ENCODE data around the gene TCF15.
"Not testable (repeated sequence)": the region's sequence is repeated elsewhere in the genome, so short reads cannot be mapped to it uniquely, and the experiment has no call there.

TCF15 gene

GRCh38 chr20:578940-579690 lies 31.0 kb downstream of the TCF15 start:
- not testable (repeated sequence) for DNase-seq (ENCODE audit: low spot score)

DNA sequence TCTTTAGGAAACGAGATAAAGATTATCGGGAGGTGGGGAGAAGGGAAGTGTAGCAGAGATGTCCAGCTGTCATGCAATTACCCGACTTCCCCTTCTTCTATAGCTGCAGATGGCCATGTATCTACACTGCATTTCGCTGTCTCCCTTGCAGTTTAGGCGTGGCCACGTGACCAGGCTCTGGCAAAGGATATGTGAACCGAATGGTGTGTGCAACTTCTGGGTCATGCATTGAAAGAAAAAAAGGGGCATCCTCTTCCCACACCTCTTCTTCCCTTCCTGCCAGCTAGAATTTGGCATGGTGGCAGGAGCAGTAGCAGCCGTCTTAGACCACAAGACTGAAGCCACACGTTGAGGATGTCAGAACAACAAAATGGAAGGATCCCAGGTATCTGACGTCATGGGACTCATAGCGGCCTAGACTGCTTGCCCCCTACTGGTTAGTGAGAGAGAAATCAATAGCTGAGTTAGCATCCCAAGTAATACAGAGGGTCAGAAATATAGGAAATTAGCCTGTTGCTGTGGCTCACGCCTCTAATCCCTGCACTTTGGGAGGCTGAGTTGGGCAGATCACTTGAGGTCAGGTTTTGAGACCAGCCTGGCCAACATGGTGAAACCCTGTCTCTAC lies 32.8 kb downstream of the TCF15 start:
- no peak for DNase-seq (ENCODE audit: low spot score)

GRCh38 chr20:576156-576555 lies 34.0 kb downstream of the TCF15 start:
- DNase-seq (ENCODE audit: low spot score) = no peak

GRCh38 chr20:575230-575629 lies 34.9 kb downstream of the TCF15 start:
- no peak for DNase-seq (ENCODE audit: low spot score)

DNA sequence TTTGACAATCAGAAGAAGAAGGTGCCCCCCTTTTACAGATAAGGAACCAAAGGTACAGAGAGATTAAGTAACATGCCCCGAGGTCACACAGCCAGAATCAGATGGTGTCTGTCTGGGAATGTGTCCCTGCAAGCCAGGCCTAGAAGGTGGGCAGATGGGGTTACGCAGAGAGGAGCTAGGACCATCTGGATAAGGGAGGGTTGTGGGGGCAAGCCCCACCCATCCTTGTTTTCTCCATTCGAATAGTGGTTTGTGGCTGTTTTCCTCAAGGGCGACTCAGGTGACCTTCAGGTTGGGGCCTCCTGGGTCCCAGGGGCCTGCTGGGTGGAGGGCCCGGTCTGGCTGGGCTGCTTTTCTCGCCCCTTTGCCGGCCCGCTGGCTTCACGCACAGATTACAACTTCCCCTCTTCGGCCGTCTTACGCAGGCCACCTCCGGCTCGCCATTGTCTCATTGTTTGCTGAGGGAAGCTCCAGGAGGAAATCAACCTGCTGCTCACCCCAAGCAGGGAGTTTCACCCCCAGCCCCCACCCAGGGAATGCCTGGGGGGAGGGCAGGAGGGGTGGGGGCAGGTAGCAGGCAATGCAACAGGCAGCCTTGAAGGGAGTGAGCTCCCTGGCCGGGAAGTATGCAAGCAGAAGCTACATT lies 35.7 kb downstream of the TCF15 start:
- no peak for DNase-seq (ENCODE audit: low spot score)

GRCh38 chr20:573414-574296 lies 36.5 kb downstream of the TCF15 start:
- DNase-seq (ENCODE audit: low spot score) = no peak

DNA sequence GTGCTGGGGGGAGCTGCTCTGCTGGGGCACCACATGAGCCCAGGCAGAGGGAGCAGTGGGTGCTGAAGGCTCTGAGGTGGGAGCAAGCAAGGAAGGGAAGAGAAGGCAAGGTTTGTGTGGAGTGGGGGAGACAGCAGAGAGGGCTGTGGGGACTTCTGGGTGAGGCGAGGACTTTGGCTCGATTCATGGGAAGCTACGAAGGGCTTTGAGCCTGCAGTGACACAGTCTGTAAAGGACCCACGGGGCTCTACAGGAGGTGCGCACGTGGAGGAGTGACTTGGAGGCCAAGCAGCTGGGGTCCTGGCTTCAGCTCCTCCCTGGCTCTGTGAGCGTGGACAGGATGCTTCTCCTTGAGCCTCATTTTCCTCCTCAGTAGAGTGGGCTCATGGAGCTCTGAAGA lies 37.4 kb downstream of the TCF15 start:
- DNase-seq (ENCODE audit: low spot score) = no peak

- no peak for DNase-seq (ENCODE audit: low spot score)
These were observed 38.2 kb downstream of the TCF15 start for GRCh38 chr20:571754-572441.

- DNase-seq (ENCODE audit: low spot score) = no peak
These were observed 41.3 kb downstream of the TCF15 start for GRCh38 chr20:568673-569415.

DNA sequence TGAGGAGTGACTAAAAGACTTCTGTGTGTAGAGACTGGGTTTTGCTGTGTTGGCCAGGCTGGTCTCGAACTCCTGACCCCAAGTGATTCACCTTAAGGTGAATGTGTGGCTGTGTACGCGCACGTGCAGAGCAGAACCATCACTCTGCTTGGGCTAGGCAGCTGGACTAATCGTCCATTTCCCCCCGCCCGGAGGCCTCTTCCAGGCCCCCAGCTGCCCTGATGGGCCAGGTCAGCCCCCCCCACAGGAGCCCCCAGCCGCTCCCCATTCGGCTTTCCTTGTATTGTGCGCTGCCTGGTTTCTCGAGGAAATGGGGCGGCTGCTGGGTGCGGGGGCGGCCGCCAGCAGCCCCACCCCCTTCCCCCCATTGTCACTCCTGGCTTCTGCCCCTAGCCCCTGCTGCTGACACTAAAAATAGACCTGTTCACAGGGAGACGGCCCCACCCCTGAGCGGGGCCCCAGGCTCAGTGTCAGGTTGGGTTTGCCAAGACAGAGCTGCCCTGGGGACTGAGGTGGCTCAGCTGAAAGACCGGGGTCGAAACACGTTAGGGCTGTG lies 41.9 kb downstream of the TCF15 start:
- no peak for DNase-seq (ENCODE audit: low spot score)

DNA sequence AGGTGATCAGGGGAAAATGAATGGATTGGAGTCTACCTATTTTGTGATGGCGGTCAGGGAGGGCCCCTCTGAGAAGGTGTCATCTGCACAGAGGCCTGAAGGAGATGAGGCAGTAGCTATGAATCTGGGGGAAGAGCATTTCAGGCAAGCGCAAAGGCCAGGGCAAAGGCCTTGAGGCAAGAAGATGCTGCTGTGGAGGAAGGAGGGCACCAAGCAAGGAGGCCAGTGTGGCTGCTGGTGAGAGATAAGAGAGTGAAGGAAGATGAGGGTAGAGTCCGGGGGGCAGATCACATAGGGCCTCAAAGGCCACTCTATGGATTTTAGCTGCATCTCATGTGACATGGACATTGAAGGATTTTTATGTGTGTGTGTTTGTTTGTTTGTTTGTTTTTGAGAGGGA lies 45.9 kb downstream of the TCF15 start:
- no peak for DNase-seq (ENCODE audit: low spot score)

DNA sequence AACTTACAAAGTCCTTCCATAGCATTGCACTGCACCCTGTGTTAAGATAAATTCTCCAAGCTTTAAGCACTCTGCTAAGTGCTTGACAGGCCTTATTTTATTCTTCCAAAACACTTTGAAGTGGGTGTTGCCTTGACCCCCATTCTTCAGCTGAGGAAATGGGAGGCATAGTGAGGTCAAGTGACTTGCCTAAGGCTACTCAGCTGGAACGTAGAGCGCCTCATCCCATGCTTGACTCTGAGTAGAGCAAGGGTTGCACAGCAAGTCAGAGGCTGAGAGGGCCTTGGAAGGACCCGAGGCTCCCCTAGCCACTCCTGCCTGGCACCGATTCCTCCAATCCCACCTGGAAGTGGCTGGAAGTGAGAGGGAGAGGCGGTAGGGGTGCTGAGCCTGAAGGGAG lies 46.9 kb downstream of the TCF15 start:
- DNase-seq (ENCODE audit: low spot score) = no peak

GRCh38 chr20:562232-562897 lies 47.7 kb downstream of the TCF15 start:
- DNase-seq (ENCODE audit: low spot score) = no peak

DNA sequence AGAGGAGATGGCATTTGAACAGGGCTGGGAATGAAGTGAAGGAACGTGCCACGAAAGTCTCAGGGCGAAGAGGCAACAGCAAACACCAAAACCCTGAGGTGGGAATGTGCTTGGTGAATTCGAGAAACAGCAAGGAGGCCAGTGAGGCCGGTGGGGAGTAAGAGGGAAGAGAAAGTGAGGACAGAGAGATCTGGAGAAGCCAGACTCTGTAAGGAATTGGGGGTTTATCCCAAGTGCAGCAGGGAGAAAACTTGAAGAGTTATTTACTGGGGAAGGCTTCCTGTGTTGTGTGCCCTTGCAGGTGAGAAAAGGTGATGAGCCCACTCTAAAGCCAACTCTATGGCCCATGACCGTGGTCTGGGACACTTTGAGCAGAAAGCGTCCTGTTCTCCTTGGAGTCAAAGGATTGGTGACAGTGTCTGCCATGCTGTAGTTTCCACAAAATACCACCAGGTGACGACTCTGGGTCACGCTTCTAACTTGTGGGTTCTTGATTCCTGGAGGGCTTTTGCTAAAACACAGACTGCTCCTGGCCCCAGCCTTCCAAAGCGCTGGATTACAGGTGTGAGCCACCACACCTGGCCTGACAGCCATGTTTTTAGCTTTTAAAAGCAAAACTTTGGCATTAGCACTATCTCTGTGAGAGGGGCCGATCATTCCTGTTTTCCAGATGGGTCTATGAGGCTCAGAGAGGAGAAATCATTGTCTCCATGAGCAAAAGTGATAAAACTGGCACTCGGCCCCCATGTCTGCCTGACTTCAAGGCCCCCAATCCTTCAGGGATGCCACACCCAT lies 48.5 kb downstream of the TCF15 start:
- DNase-seq (ENCODE audit: low spot score) = peak; percentile 64

DNA sequence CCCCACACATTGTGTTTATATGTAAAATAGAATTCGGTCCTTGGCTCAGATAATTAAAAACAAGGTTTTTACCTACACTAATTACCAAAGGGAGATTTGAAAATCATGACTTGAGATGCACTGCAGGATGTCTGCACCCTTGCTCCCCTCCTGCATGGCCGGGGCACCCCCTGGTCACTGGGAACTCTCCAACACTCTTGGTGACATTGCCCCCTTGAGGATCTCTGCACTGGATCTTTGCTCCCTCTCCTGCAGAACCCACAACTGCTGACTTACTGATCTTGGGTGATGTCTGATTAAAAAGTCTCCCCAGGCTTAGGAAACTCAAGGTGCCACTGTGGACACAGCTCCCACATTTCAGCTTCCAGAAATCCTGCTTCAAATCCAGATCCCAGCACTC lies 49.4 kb downstream of the TCF15 start:
- DNase-seq (ENCODE audit: low spot score) = no peak

DNA sequence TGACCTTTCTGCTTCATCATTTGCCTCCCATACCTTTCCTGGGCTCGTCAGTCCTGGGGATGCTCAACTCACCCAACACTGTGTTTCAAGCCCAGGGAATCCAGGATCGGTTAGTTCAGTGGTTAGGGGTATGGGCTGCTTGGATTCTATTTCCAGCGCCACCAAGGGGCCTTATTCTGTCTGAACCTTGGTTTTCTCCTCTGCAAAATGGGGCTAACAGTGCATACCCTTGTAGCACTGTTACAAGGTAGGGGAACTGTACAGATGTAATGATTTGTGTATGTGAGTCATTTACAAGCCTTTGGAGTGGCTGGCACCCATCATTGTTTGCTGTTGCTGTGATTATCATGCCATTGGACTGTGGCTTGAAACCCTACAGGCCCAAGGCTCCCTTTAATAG lies 52.0 kb downstream of the TCF15 start:
- no peak for DNase-seq (ENCODE audit: low spot score)

DNA sequence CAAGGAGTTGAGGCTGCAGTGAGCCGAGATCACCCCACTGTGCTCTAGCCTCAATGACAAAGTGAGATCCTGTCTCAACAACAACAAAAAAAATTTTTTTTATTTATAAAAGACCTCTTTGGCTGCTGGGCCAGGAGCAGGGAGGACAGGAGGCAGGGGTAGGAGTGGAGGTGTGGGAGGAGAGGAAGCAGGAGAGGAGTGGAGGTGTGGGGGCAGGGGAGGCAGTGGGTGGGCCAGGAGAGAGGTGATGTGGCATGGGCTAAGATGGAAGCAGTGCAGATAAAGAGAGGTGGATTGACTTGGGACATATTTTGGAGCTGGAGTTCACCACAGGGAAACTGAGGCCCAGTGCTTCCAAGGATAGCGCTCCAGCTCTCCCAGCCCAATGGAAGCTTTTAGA lies 53.1 kb downstream of the TCF15 start:
- no peak for DNase-seq (ENCODE audit: low spot score)

- DNase-seq (ENCODE audit: low spot score) = no peak
These were observed 54.1 kb downstream of the TCF15 start for GRCh38 chr20:555976-556385.

Data from HuH-7.5 (cell line).